Thyroid gland (tissue), 4 donors: Measurements from ENCODE around the gene RTL9. TPM values are rescaled to one million over a fixed set of nuclear protein-coding genes. Genes with fewer than 3 reads are reported as not detected.

Experiments
- DNase-seq, 2 donors: peaks; one replicate each; pipeline ENCODE4 v3.0.0-alpha.2; 2019
- H3K27ac ChIP-seq, 3 donors: fragments of 200-600 bp; sonication (generic); 1 replicate in 2 of 3; 2 replicates in 1 of 3; pipeline ENCODE4 v1.5.1; 2016 to 2019; ENCODE audit warnings: mild to moderate bottlenecking in 1 of 3, moderate library complexity in 1 of 3
- H3K27me3 ChIP-seq: fragments of 200-600 bp; sonication (generic); one replicate; pipeline ENCODE4 v1.5.1; 2019
- H3K36me3 ChIP-seq, 2 donors: fragments of 200-600 bp; sonication (generic); one replicate each; pipeline ENCODE4 v1.5.1; 2016 to 2019
- H3K4me1 ChIP-seq, 2 donors: fragments of 200-600 bp; sonication (generic); one replicate each; pipeline ENCODE4 v1.5.1; 2017 to 2019
- H3K4me3 ChIP-seq, 3 donors: fragments of 200-600 bp; sonication (generic); replicated peaks in 1 of 3; 1 replicate in 2 of 3; 2 replicates in 1 of 3; pipeline ENCODE4 v1.5.1; 2016; ENCODE audit warnings: mild to moderate bottlenecking in 1 of 3
- H3K9me3 ChIP-seq: fragments of 200-600 bp; sonication (generic); one replicate; pipeline ENCODE4 v1.5.1; 2017
- CTCF ChIP-seq, 6 experiments: fragments of 200-600 bp in 3 of 6; fragments of 450-650 bp in 3 of 6; sonication (generic) in 3 of 6; IDR thresholded peaks; one replicate each; pipeline ENCODE4 v1.5.1; 2016 to 2019; ENCODE audit warnings: antibody characterized with exemption in 6 of 6, mild to moderate bottlenecking in 2 of 6, inconsistent platforms in 1 of 6, moderate library complexity in 1 of 6
- POLR2A ChIP-seq, 2 donors: fragments of 450-650 bp; IDR thresholded peaks; one replicate each; pipeline ENCODE4 v1.6.1; 2017; ENCODE audit warnings: antibody characterized with exemption in 2 of 2, mild to moderate bottlenecking in 2 of 2, moderate library complexity in 1 of 2
- WGBS, 2 donors: methylation state at CpG; one replicate each; pipeline ENCODE4 v1.1.5; 2017; 5-methylcytosine and 5-hydroxymethylcytosine counted together
- intact Hi-C: fragments of 100-400 bp; cut with DNase I; formaldehyde crosslinking; loops from one replicate; pipeline ENCODE4 v1.15.1; 2023
- total RNA-seq, 4 donors: library from RNA; depleted of rRNA; stranded (reverse); fragments of >200 nt; gene quantifications; one replicate each; pipeline ENCODE4 v1.2.3, GENCODE V29; 2016

RTL9 gene
- total RNA-seq, 4 donors from 2014 or later, result 0.40 to 1.1 (median 0.56) TPM

GRCh38 chrX:110399497-110399896 is 40.8 kb downstream of the RTL9 start:
- DNase-seq, result no peak
- H3K36me3 ChIP-seq, result no peaks in the 10 kb centered on the region
- no peak for TF ChIP-seq CTCF (IDR thresholded peaks at IDR 0.05)
- no peak for TF ChIP-seq POLR2A (IDR thresholded peaks at IDR 0.05)
- no peak overlapping the region for H3K4me3 ChIP-seq
- intact Hi-C loops, result no loop called here
- H3K27me3 ChIP-seq, result no peaks in the 10 kb centered on the region
- no peaks in the 10 kb centered on the region for H3K4me1 ChIP-seq
- 94 to 95% methylated on average over 5 of the region's 5 CpGs for WGBS, 2 donors
- H3K9me3 ChIP-seq, result no peaks in the 10 kb centered on the region
- no peak overlapping the region for H3K27ac ChIP-seq

GRCh38 chrX:110399966-110400365 is 41.3 kb downstream of the RTL9 start:
- H3K4me3 ChIP-seq, result no peak overlapping the region
- no peak overlapping the region for H3K27ac ChIP-seq
- TF ChIP-seq CTCF (IDR thresholded peaks at IDR 0.05) (no peak), POLR2A (IDR thresholded peaks at IDR 0.05) (no peak)
- intact Hi-C loops, result no loop called here
- no peaks in the 10 kb centered on the region for H3K9me3 ChIP-seq
- no peaks in the 10 kb centered on the region for H3K27me3 ChIP-seq
- 87 to 92% methylated on average over 3 of the region's 3 CpGs for WGBS, 2 donors
- no peaks in the 10 kb centered on the region for H3K4me1 ChIP-seq
- DNase-seq, result no peak
- H3K36me3 ChIP-seq, result no peaks in the 10 kb centered on the region

- 91 to 95% methylated on average over 2 of the region's 3 CpGs for WGBS, 2 donors
These were observed 42.5 kb downstream of the RTL9 start for GRCh38 chrX:110401135-110401534.

GRCh38 chrX:110402091-110402849 is 43.6 kb downstream of the RTL9 start:
- intact Hi-C loops, result no loop called here
- H3K27me3 ChIP-seq, result no peaks in the 10 kb centered on the region
- DNase-seq, result no peak

More at GRCh38 chrX:110401135-110401534, 42.5 kb downstream of the RTL9 start:
- Histone ChIP-seq H3K9me3 (no peaks in the 10 kb centered on the region), H3K4me3 (no peak overlapping the region), H3K27ac (no peak overlapping the region), H3K4me1 (no peaks in the 10 kb centered on the region), H3K36me3 (no peaks in the 10 kb centered on the region), H3K27me3 (no peaks in the 10 kb centered on the region)
- DNase-seq, result no peak
- intact Hi-C loops, result no loop called here
- TF ChIP-seq POLR2A (IDR thresholded peaks at IDR 0.05) (no peak), CTCF (IDR thresholded peaks at IDR 0.05) (no peak)

More at GRCh38 chrX:110402091-110402849, 43.6 kb downstream of the RTL9 start:
- H3K27ac ChIP-seq, result no peak overlapping the region
- TF ChIP-seq CTCF (IDR thresholded peaks at IDR 0.05), result no peak
- TF ChIP-seq POLR2A (IDR thresholded peaks at IDR 0.05), result no peak
- WGBS, 2 donors, result 68 to 93% methylated on average over 7 of the region's 7 CpGs
- no peaks in the 10 kb centered on the region for H3K9me3 ChIP-seq
- no peak overlapping the region for H3K4me3 ChIP-seq
- no peaks in the 10 kb centered on the region for H3K4me1 ChIP-seq
- H3K36me3 ChIP-seq, result no peaks in the 10 kb centered on the region
